ENCODE measurements around the gene C10orf90.

GRCh38 chr10:126585249-126586017 is 85.1 kb downstream of the C10orf90 start:
- TF ChIP-seq CTCF (IDR thresholded peaks at IDR 0.05) (no peak), POLR2A (IDR thresholded peaks at IDR 0.05) (no peak)
